Measurements from ENCODE around the gene GNAQ. TPM values are rescaled to one million over a fixed set of nuclear protein-coding genes. Genes with fewer than 3 reads are reported as not detected.

The GNAQ gene
- total and polyA plus RNA-seq, 4 donors = 21.9 to 84.2 (median 53.1) TPM

DNA sequence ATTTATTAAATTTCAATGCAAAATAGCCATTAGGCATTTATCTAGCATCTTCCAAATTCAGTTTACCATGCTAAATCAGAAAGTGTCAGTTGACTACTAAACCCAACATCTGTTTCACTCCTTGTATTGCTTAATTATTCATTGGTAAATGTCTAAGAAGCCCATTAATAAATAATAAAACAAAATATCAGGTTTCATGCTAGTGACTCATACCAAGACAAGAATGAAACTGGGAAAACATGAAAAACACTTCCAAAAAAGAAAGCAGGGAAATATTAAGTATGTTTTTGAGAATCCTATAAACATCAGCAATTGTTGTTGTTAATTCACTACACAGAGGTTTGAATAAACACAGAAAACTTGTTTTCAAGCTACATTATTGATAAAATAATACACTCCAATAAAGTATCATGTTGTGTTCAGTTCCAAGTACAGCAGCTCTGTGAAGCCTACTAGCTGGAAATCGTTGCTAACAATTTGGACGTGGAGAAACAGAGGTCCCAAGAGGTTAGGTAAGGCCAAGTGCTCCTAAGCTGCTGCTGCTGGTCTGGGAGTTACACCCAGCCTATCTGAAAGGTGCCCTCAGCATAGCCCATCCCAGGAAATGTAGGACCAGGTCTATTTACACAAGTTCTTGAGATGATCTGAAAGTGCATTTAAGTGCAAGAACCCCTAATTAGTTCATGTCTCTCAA lies 78.8 kb downstream of the GNAQ start:
- intact Hi-C loops (cut with DNase I) = no loop called here
- Histone ChIP-seq H3K27ac (ENCODE audit: low read depth in 1 of 2, low read length in 2 of 2) (peak overlapping the region; percentile 30 to 85), H3K4me3 (ENCODE audit: low read length in 2 of 2) (no peak overlapping the region), H3K9me3 (ENCODE audit: control insufficient read depth, low read length) (no peaks in the 10 kb centered on the region), H3K4me1 (ENCODE audit: control insufficient read depth in 1 of 2, insufficient read depth in 2 of 2, low read length in 2 of 2) (peaks cover 2 to 18% of the 10 kb centered on the region in 2 donors), H3K36me3 (ENCODE audit: control insufficient read depth in 1 of 2, insufficient read depth in 2 of 2, low read length in 1 of 2) (no peaks in the 10 kb centered on the region), H3K27me3 (ENCODE audit: control insufficient read depth in 1 of 2, insufficient read depth in 2 of 2, low read length in 1 of 2) (no peaks in the 10 kb centered on the region)
- DNase-seq (no peak), ATAC-seq (ENCODE audit: low FRiP score) (peak; percentile 52)
- 3 to 4% methylated on average over 2 of the region's 2 CpGs for WGBS, 2 donors

DNA sequence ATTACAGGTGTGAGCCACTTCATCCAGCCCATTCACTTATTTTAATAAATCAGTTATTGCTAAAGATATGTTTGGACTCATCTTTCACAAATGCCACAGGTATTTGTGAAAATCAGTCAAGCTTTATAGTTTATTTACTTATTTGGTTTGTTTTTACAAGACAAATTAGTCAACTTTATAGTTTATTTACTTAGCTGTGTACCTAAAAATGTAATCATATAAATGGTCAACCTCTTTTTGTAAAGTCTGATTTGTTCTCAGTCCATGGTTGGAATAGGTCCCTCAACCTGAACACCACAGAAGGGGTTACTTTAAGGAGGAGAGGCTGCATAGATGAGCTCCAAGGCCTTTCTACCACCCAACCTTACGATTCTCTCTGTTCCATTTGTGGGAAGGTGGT lies 80.2 kb downstream of the GNAQ start:
- peak overlapping the region in 1 of 2 donors; percentile 38 for H3K27ac ChIP-seq (ENCODE audit: low read depth in 1 of 2, low read length in 2 of 2)
- no peaks in the 10 kb centered on the region for H3K27me3 ChIP-seq (ENCODE audit: control insufficient read depth in 1 of 2, insufficient read depth in 2 of 2, low read length in 1 of 2)
- WGBS, 2 donors = 99 to 100% methylated on average over 1 of the region's 1 CpG
- H3K9me3 ChIP-seq (ENCODE audit: control insufficient read depth, low read length) = no peaks in the 10 kb centered on the region
- DNase-seq (no peak), ATAC-seq (ENCODE audit: low FRiP score) (no peak)
- no peaks in the 10 kb centered on the region for H3K36me3 ChIP-seq (ENCODE audit: control insufficient read depth in 1 of 2, insufficient read depth in 2 of 2, low read length in 1 of 2)
- H3K4me1 ChIP-seq (ENCODE audit: control insufficient read depth in 1 of 2, insufficient read depth in 2 of 2, low read length in 2 of 2) = peaks cover 0 to 27% of the 10 kb centered on the region in 2 donors
- intact Hi-C loops (cut with DNase I) = no loop called here
- H3K4me3 ChIP-seq (ENCODE audit: low read length in 2 of 2) = no peak overlapping the region

DNA sequence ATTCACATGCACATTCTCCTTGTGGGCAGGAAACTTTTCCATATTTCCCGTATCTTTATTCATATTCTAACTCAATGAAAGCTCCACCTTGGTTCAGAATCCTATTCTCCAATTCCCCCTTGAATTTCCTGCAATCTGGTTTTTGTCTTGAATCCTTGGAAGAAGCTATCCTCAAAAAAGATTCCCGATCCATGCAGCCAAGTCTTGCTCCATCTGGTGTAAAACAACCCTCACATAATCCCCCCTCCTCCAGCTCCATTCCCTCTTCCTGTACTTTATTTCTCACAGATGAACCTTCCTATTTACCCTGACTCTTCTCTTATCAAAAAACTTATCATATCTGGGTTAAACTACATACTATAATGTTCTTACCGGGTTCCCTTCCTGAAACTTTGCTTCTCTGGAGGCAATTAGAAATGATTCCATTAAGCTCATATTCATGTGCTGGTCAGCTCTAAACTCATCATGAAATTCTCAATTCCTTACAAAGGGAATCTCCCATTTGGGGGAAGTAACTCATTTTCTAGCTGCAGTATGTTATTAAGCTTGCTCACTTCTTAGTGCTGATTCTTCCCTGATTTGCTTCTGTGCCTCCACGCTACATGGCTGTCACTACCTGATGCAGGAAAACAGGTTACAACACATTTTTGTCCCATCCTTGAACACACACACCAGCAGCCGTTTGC lies 81.7 kb downstream of the GNAQ start:
- H3K9me3 ChIP-seq (ENCODE audit: control insufficient read depth, low read length) = no peaks in the 10 kb centered on the region

DNA sequence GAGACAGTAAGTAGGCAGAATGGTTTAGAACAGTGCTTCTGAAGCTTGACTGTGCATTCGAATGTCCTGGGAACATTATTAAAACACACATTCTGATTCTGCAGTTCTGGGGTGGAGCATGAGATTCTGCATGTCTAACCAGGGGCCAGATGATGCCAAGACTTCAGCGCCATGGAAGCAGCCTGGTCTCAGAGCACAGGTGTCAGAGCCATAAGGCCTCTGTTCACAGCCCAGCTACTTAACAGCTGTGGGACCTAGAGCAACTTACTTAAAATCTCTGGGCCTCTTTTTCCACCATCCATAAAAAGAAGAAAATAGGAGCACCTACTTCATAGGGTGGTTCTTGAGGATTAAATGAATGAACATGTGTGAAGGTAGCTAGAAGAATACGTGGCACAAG lies 84.0 kb downstream of the GNAQ start:
- 59 to 66% methylated on average over 3 of the region's 3 CpGs for WGBS, 2 donors
- Histone ChIP-seq H3K4me1 (ENCODE audit: control insufficient read depth in 1 of 2, insufficient read depth in 2 of 2, low read length in 2 of 2) (peaks cover 10 to 27% of the 10 kb centered on the region in 2 donors), H3K27me3 (ENCODE audit: control insufficient read depth in 1 of 2, insufficient read depth in 2 of 2, low read length in 1 of 2) (no peaks in the 10 kb centered on the region), H3K36me3 (ENCODE audit: control insufficient read depth in 1 of 2, insufficient read depth in 2 of 2, low read length in 1 of 2) (no peaks in the 10 kb centered on the region), H3K4me3 (ENCODE audit: low read length in 2 of 2) (no peak overlapping the region), H3K27ac (ENCODE audit: low read depth in 1 of 2, low read length in 2 of 2) (peak overlapping the region; percentile 22 to 46), H3K9me3 (ENCODE audit: control insufficient read depth, low read length) (no peaks in the 10 kb centered on the region)
- DNase-seq (no peak), ATAC-seq (ENCODE audit: low FRiP score) (no peak)
- intact Hi-C loops (cut with DNase I) = loop anchor here in 1 of 2 donors (5.0 kb wide), 1 partner anchor 85 kb away; the partner anchor contains the start of gene GNAQ

More for the DNA sequence above, 81.7 kb downstream of the GNAQ start:
- Histone ChIP-seq H3K4me3 (ENCODE audit: low read length in 2 of 2) (no peak overlapping the region), H3K27ac (ENCODE audit: low read depth in 1 of 2, low read length in 2 of 2) (no peak overlapping the region), H3K4me1 (ENCODE audit: control insufficient read depth in 1 of 2, insufficient read depth in 2 of 2, low read length in 2 of 2) (peaks cover 0 to 31% of the 10 kb centered on the region in 2 donors), H3K36me3 (ENCODE audit: control insufficient read depth in 1 of 2, insufficient read depth in 2 of 2, low read length in 1 of 2) (no peaks in the 10 kb centered on the region), H3K27me3 (ENCODE audit: control insufficient read depth in 1 of 2, insufficient read depth in 2 of 2, low read length in 1 of 2) (no peaks in the 10 kb centered on the region)
- DNase-seq = no peak
- WGBS, 2 donors = 83 to 95% methylated on average over 5 of the region's 5 CpGs
- ATAC-seq (ENCODE audit: low FRiP score) = no peak
- intact Hi-C loops (cut with DNase I) = loop anchor here in 1 of 2 donors (5.0 kb wide), 1 partner anchor 82 kb away; the partner anchor contains the start of gene GNAQ

DNA sequence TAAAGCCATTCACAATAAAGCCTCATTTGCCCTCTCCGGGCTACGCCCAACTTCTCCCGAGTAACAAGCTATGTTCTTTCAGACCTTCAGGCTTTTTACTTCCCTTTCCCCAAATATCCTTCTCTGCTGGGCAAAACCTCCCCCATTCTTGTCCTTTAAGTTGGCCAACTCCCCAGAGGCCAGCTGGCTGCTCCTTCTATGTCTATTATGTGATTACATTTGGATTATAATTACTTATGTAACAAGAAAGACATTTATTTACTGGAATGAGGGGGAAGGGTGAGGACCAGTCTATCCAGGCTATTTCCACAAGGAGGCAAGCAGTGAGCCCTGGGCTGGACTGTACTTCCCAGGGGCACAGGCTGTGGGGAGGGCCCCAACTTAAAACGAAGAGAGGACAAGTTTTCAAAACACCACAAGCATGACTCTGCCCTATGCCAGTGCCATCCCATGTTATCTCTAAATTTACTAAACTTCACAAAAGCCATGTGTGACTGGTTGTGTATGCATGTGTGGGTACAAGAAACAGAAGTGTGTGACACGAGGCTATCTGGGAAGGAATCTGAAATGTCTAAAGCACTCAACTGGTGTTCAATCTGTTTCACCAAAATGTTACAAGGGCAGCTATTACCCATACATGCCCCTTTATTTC lies 84.5 kb downstream of the GNAQ start:
- Histone ChIP-seq H3K9me3 (ENCODE audit: control insufficient read depth, low read length) (no peaks in the 10 kb centered on the region), H3K27ac (ENCODE audit: low read depth in 1 of 2, low read length in 2 of 2) (peak overlapping the region; percentile 22 to 60), H3K27me3 (ENCODE audit: control insufficient read depth in 1 of 2, insufficient read depth in 2 of 2, low read length in 1 of 2) (no peaks in the 10 kb centered on the region), H3K36me3 (ENCODE audit: control insufficient read depth in 1 of 2, insufficient read depth in 2 of 2, low read length in 1 of 2) (no peaks in the 10 kb centered on the region), H3K4me3 (ENCODE audit: low read length in 2 of 2) (no peak overlapping the region), H3K4me1 (ENCODE audit: control insufficient read depth in 1 of 2, insufficient read depth in 2 of 2, low read length in 2 of 2) (peaks cover 10 to 27% of the 10 kb centered on the region in 2 donors)
- no peak for DNase-seq
- ATAC-seq (ENCODE audit: low FRiP score) = peak; percentile 44
- intact Hi-C loops (cut with DNase I) = loop anchor here in 1 of 2 donors (5.0 kb wide), 1 partner anchor 85 kb away; the partner anchor contains the start of gene GNAQ
- 11 to 13% methylated on average over 5 of the region's 5 CpGs for WGBS, 2 donors

DNA sequence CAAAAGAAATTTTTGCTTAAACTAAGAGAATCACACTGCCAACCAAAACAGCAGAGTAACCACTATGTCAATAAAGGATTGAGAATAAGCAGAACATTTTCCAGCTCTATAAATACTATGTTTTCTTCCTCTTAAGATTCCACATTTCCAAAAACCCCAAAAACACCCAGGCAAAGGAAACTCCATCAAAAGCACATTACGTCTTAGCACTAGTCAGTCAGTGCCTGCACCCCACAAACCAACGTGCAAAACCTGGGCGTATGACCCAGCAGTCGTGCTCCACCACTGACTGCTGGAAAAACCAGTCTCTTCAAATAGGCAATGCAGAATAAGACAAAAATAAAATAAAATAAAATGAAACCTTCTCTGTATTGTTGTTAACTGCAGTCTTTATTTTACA lies 85.3 kb downstream of the GNAQ start:
- H3K4me1 ChIP-seq (ENCODE audit: control insufficient read depth in 1 of 2, insufficient read depth in 2 of 2, low read length in 2 of 2) = peaks cover 10 to 23% of the 10 kb centered on the region in 2 donors
- H3K4me3 ChIP-seq (ENCODE audit: low read length in 2 of 2) = no peak overlapping the region
- DNase-seq (no peak), ATAC-seq (ENCODE audit: low FRiP score) (no peak)
- H3K9me3 ChIP-seq (ENCODE audit: control insufficient read depth, low read length) = no peaks in the 10 kb centered on the region
- no peaks in the 10 kb centered on the region for H3K27me3 ChIP-seq (ENCODE audit: control insufficient read depth in 1 of 2, insufficient read depth in 2 of 2, low read length in 1 of 2)
- no peaks in the 10 kb centered on the region for H3K36me3 ChIP-seq (ENCODE audit: control insufficient read depth in 1 of 2, insufficient read depth in 2 of 2, low read length in 1 of 2)
- H3K27ac ChIP-seq (ENCODE audit: low read depth in 1 of 2, low read length in 2 of 2) = peak overlapping the region; percentile 9 to 83
- WGBS, 2 donors = 6% methylated on average over 4 of the region's 4 CpGs
- intact Hi-C loops (cut with DNase I) = loop anchor here in 1 of 2 donors (5.0 kb wide), 1 partner anchor 86 kb away; the partner anchor contains the start of gene GNAQ

DNA sequence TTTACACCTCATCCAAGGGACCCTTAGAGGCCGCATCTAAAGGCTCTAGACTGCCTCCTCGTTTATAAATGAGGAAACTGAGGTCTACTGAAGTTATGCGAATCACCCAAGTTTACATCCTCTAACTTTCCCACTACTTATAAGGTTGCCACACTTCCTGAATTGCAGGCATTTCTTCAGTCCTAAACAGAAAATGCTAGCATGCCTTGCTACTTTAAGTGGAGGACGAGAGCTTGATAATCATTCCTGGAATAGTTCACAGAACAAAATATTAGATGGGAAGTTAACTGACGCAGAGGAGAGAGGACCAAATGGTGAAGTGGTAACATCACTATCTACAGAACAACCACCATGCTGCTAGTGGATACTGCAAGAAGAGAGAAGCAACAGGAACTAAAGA lies 85.8 kb downstream of the GNAQ start:
- no peak overlapping the region for H3K4me3 ChIP-seq (ENCODE audit: low read length in 2 of 2)

DNA sequence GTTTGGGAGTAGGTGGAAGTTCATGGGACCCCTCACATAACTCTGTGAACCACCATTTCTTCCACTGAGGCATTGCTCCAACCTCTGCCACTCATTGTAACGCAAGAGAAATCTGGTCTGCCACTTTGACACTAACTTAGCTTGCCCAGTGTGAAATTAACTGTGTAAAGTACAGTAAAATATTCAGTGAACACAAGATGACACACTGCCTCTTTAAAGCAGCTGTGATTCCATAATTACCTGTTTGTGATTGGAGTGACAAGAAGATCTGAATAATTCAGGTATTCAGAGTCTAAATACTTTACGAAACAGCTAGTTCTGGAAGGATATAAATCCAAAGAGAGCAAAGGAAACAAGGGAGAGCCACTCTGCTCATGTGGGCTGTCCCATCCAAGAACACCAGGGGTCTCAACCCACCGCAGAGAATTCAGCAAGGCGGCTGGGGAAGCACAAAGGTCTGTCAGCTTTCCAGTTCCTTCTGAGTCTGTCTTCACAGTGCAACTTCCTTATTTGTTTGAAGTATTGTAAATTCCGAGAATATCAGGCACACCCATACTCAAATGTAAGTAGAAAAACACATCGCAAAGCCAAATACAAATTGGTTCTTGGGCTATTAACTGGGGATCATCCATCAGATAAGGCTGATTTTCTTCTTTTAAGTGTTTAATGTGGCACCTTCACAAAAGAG lies 86.9 kb downstream of the GNAQ start:
- 43 to 56% methylated on average over 6 of the region's 6 CpGs for WGBS, 2 donors
- Histone ChIP-seq H3K27ac (ENCODE audit: low read depth in 1 of 2, low read length in 2 of 2) (peak overlapping the region; percentile 79 to 94), H3K4me3 (ENCODE audit: low read length in 2 of 2) (no peak overlapping the region), H3K36me3 (ENCODE audit: control insufficient read depth in 1 of 2, insufficient read depth in 2 of 2, low read length in 1 of 2) (no peaks in the 10 kb centered on the region), H3K27me3 (ENCODE audit: control insufficient read depth in 1 of 2, insufficient read depth in 2 of 2, low read length in 1 of 2) (no peaks in the 10 kb centered on the region), H3K9me3 (ENCODE audit: control insufficient read depth, low read length) (no peaks in the 10 kb centered on the region), H3K4me1 (ENCODE audit: control insufficient read depth in 1 of 2, insufficient read depth in 2 of 2, low read length in 2 of 2) (peaks cover 10 to 23% of the 10 kb centered on the region in 2 donors)
- intact Hi-C loops (cut with DNase I) = loop anchor here in 1 of 2 donors (5.0 kb wide), 1 partner anchor 88 kb away; the partner anchor contains the start of gene GNAQ
- peak; percentile 72 for ATAC-seq (ENCODE audit: low FRiP score)
- no peak for DNase-seq

More for the DNA sequence above, 85.8 kb downstream of the GNAQ start:
- Histone ChIP-seq H3K36me3 (ENCODE audit: control insufficient read depth in 1 of 2, insufficient read depth in 2 of 2, low read length in 1 of 2) (no peaks in the 10 kb centered on the region), H3K4me1 (ENCODE audit: control insufficient read depth in 1 of 2, insufficient read depth in 2 of 2, low read length in 2 of 2) (peaks cover 10 to 23% of the 10 kb centered on the region in 2 donors), H3K27me3 (ENCODE audit: control insufficient read depth in 1 of 2, insufficient read depth in 2 of 2, low read length in 1 of 2) (no peaks in the 10 kb centered on the region), H3K27ac (ENCODE audit: low read depth in 1 of 2, low read length in 2 of 2) (peak overlapping the region; percentile 79 to 85), H3K9me3 (ENCODE audit: control insufficient read depth, low read length) (no peaks in the 10 kb centered on the region)
- ATAC-seq (ENCODE audit: low FRiP score) (no peak), DNase-seq (no peak)
- 34 to 35% methylated on average over 5 of the region's 5 CpGs for WGBS, 2 donors
- intact Hi-C loops (cut with DNase I) = loop anchor here in 1 of 2 donors (5.0 kb wide), 1 partner anchor 87 kb away; the partner anchor contains the start of gene GNAQ
